Mucosa of rectum (tissue), 2 donors: ENCODE measurements around the gene ROPN1B.

Experiments
- H3K27ac ChIP-seq, 2 donors: one replicate each; pipeline ENCODE4 v1.7.0; 2013; ENCODE audit warnings: inconsistent platforms in 2 of 2, low read depth in 2 of 2, low read length in 2 of 2
- H3K27me3 ChIP-seq, 2 donors: one replicate each; pipeline ENCODE4 v1.7.0; 2013; ENCODE audit warnings: low read length in 2 of 2; ENCODE audit not compliant: control insufficient read depth in 2 of 2, insufficient read depth in 2 of 2
- H3K36me3 ChIP-seq, 2 donors: one replicate each; pipeline ENCODE4 v1.7.0; 2013; ENCODE audit warnings: low read length in 2 of 2; ENCODE audit not compliant: control insufficient read depth in 2 of 2, insufficient read depth in 2 of 2
- H3K4me1 ChIP-seq, 2 donors: one replicate each; pipeline ENCODE4 v1.7.0; 2013; ENCODE audit warnings: low read length in 2 of 2, mild to moderate bottlenecking in 1 of 2; ENCODE audit not compliant: control insufficient read depth in 2 of 2, insufficient read depth in 2 of 2
- H3K4me3 ChIP-seq, 2 donors: one replicate each; pipeline ENCODE4 v1.7.0; 2013; ENCODE audit warnings: low read length in 2 of 2
- H3K9ac ChIP-seq, 2 donors: one replicate each; pipeline ENCODE4 v1.7.0; 2013; ENCODE audit warnings: low read length in 2 of 2, low read depth in 1 of 2, mild to moderate bottlenecking in 1 of 2
- H3K9me3 ChIP-seq, 2 donors: one replicate each; pipeline ENCODE4 v1.7.0; 2013; ENCODE audit warnings: low read length in 2 of 2; ENCODE audit not compliant: control insufficient read depth in 2 of 2
- donor health status: healthy.
- donor health status: Normal muscosa, but diverticular disease.

ROPN1B gene

GRCh38 chr3:126004217-126004616 is 35.2 kb downstream of the ROPN1B start:
- peaks cover 5 to 23% of the 10 kb centered on the region in 2 donors for H3K36me3 ChIP-seq

DNA sequence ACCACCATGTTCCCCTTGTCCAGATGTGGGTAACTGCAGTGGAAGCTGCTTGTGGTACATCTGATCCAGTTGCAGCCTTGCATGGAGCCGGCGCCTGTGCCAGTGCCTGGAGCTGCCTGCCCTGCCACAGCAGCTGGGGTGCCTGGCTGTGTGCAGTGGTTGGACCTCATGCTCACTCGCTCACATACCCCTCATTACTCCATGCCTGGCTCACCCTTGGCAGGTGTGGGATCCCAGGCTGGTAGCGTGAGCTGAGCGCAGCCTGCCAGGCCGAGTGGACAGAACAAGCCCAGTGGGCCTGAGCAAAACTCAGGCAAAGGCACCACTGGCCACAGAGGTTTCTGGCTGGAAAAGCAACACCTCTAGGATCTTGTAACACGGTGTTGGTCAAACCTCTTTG is 35.7 kb downstream of the ROPN1B start:
- H3K4me3 ChIP-seq = no peak overlapping the region
- H3K4me1 ChIP-seq = no peaks in the 10 kb centered on the region
- H3K27me3 ChIP-seq = no peaks in the 10 kb centered on the region
- H3K36me3 ChIP-seq = peaks cover 5 to 23% of the 10 kb centered on the region in 2 donors
- no peak overlapping the region for H3K27ac ChIP-seq
- no peak overlapping the region for H3K9ac ChIP-seq
- H3K9me3 ChIP-seq = no peaks in the 10 kb centered on the region

More at GRCh38 chr3:126004217-126004616, 35.2 kb downstream of the ROPN1B start:
- Histone ChIP-seq H3K9ac (no peak overlapping the region), H3K27ac (no peak overlapping the region), H3K4me1 (no peaks in the 10 kb centered on the region), H3K27me3 (no peaks in the 10 kb centered on the region), H3K4me3 (no peak overlapping the region), H3K9me3 (no peaks in the 10 kb centered on the region)

- H3K27ac ChIP-seq = no peak overlapping the region
- H3K4me1 ChIP-seq = no peaks in the 10 kb centered on the region
- H3K4me3 ChIP-seq = no peak overlapping the region
- H3K9ac ChIP-seq = no peak overlapping the region
- no peaks in the 10 kb centered on the region for H3K9me3 ChIP-seq
- no peaks in the 10 kb centered on the region for H3K27me3 ChIP-seq
- peaks cover 5 to 27% of the 10 kb centered on the region in 2 donors for H3K36me3 ChIP-seq
Measured at GRCh38 chr3:126005951-126006350, 37.0 kb downstream of the ROPN1B start.

- H3K36me3 ChIP-seq = peaks cover 5 to 31% of the 10 kb centered on the region in 2 donors
- no peak overlapping the region for H3K9ac ChIP-seq
- H3K4me3 ChIP-seq = no peak overlapping the region
- no peak overlapping the region for H3K27ac ChIP-seq
- H3K27me3 ChIP-seq = no peaks in the 10 kb centered on the region
- H3K4me1 ChIP-seq = no peaks in the 10 kb centered on the region
- no peaks in the 10 kb centered on the region for H3K9me3 ChIP-seq
Measured at GRCh38 chr3:126008219-126008618, 39.2 kb downstream of the ROPN1B start.

DNA sequence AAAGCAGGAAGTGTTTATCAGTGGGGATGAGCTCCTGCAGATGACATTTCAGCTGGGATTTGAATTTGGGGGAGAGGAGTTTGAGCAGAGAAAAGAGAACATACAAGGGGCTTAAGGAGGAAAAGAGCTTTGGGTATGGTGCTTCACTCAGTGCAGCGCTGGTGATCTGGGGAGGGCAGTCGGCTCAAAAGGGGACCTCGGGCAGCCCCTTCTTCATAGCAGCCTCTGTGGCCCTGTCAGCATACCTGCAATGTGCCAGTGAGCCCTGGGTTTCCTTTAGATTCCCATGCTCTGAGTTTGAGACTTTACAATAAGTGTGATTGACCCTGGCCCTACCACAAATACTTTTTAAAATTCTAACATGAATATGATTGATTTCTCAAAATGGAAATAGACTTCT is 40.2 kb downstream of the ROPN1B start:
- Histone ChIP-seq H3K9ac (no peak overlapping the region), H3K4me3 (no peak overlapping the region), H3K36me3 (peaks cover 5 to 31% of the 10 kb centered on the region in 2 donors), H3K27ac (no peak overlapping the region), H3K27me3 (no peaks in the 10 kb centered on the region), H3K9me3 (no peaks in the 10 kb centered on the region), H3K4me1 (no peaks in the 10 kb centered on the region)

- Histone ChIP-seq H3K9me3 (no peaks in the 10 kb centered on the region), H3K27ac (no peak overlapping the region), H3K36me3 (peaks cover 0 to 10% of the 10 kb centered on the region in 2 donors), H3K9ac (no peak overlapping the region), H3K27me3 (no peaks in the 10 kb centered on the region), H3K4me3 (no peak overlapping the region), H3K4me1 (no peaks in the 10 kb centered on the region)
Measured at GRCh38 chr3:126013751-126014156, 44.8 kb downstream of the ROPN1B start.

GRCh38 chr3:126014252-126014651 is 45.3 kb downstream of the ROPN1B start:
- Histone ChIP-seq H3K27me3 (no peaks in the 10 kb centered on the region), H3K36me3 (peaks cover 0 to 8% of the 10 kb centered on the region in 2 donors), H3K4me3 (no peak overlapping the region), H3K9me3 (no peaks in the 10 kb centered on the region), H3K4me1 (no peaks in the 10 kb centered on the region), H3K9ac (no peak overlapping the region), H3K27ac (no peak overlapping the region)

GRCh38 chr3:126015075-126015474 is 46.1 kb downstream of the ROPN1B start:
- Histone ChIP-seq H3K9me3 (no peaks in the 10 kb centered on the region), H3K9ac (no peak overlapping the region), H3K36me3 (peaks cover 0 to 10% of the 10 kb centered on the region in 2 donors), H3K4me3 (no peak overlapping the region), H3K4me1 (no peaks in the 10 kb centered on the region), H3K27me3 (no peaks in the 10 kb centered on the region), H3K27ac (no peak overlapping the region)

DNA sequence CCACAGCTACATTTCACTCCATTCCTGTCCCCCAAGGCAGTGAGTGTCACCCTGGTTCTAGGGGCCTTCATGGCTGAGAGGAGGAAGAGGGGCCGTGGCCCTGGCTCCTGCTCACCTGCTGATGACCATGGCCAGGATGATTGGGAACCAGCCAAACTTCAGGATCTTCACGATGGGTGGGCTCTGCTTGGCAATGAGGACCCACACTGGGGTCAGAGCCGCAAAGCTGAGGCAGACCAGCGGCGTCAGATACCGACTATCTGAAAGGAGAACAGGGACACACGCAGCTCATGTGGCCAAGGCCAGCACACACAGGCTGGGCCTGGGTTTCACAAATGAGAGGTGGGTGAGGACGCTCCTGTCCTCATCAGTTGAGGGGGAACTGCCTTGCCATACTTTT is 47.6 kb downstream of the ROPN1B start:
- H3K27me3 ChIP-seq = no peaks in the 10 kb centered on the region
- H3K9me3 ChIP-seq = no peaks in the 10 kb centered on the region
- no peak overlapping the region for H3K4me3 ChIP-seq
- H3K27ac ChIP-seq = no peak overlapping the region
- H3K36me3 ChIP-seq = peaks cover 0 to 6% of the 10 kb centered on the region in 2 donors
- H3K4me1 ChIP-seq = no peaks in the 10 kb centered on the region
- H3K9ac ChIP-seq = no peak overlapping the region

DNA sequence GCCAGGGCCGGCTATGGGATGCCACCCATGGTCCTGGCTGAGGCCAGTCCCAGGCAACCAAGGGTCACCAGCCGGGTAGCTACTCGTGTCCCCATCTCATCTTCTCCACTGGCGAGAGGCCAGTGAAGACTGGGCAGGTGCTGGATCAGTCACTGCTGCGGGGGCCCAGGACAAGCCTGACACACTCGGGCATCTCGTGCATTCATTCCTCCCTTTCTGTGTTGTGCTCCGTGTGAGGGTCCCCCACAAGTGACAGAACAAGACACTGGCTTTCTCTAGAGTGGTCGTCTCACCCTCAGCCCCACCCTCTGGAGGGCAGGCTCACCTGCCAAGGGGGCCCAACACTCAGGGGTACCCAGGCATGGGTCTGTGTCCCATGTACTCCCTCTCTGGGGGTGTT is 48.4 kb downstream of the ROPN1B start:
- Histone ChIP-seq H3K27ac (no peak overlapping the region), H3K9ac (no peak overlapping the region), H3K27me3 (no peaks in the 10 kb centered on the region), H3K36me3 (peaks cover 0 to 6% of the 10 kb centered on the region in 2 donors), H3K4me3 (no peak overlapping the region), H3K4me1 (no peaks in the 10 kb centered on the region), H3K9me3 (no peaks in the 10 kb centered on the region)

- Histone ChIP-seq H3K27ac (no peak overlapping the region), H3K4me1 (no peaks in the 10 kb centered on the region), H3K9me3 (no peaks in the 10 kb centered on the region), H3K9ac (no peak overlapping the region), H3K4me3 (no peak overlapping the region), H3K36me3 (peaks cover 0 to 2% of the 10 kb centered on the region in 2 donors), H3K27me3 (no peaks in the 10 kb centered on the region)
Measured at GRCh38 chr3:126018545-126018944, 49.6 kb downstream of the ROPN1B start.
